Measurements from ENCODE around the gene CMIP. TPM values are rescaled to one million over a fixed set of nuclear protein-coding genes. Genes with fewer than 3 reads are reported as not detected.

The CMIP gene
- total RNA-seq, 1 experiment from 2014 or later = 25.7 TPM

GRCh38 chr16:81744385-81744784 lies 299.8 kb downstream of the CMIP start:
- H3K4me1 ChIP-seq (ENCODE audit: insufficient read depth, low read length) = no peaks in the 10 kb centered on the region
- no peak overlapping the region for H3K27ac ChIP-seq (ENCODE audit: low read length)
- H2AFZ ChIP-seq (ENCODE audit: low read length) = no peak overlapping the region
- TF ChIP-seq EZH2phosphoT487 (IDR thresholded peaks at IDR 0.05; ENCODE audit: borderline replicate concordance, low read length) (no peak), EZH2 (IDR thresholded peaks at IDR 0.05; ENCODE audit: low read length, unreplicated experiment) (no peak), CTCF (conservative IDR thresholded peaks at IDR 0.05; ENCODE audit: low read depth, low read length) (no peak)
- no peak overlapping the region for H3K9ac ChIP-seq (ENCODE audit: low read length)
- no peaks in the 10 kb centered on the region for H3K9me2 ChIP-seq (replicated peaks; ENCODE audit: low read length)
- DNase-seq (no peak), ATAC-seq (no peak)
- no peaks in the 10 kb centered on the region for H3K9me3 ChIP-seq (ENCODE audit: low read length)
- BruUV-seq (replicated peaks) = no TSS peak
- H4K20me1 ChIP-seq (ENCODE audit: low read length) = no peaks in the 10 kb centered on the region
- POLR2A ChIA-PET (ENCODE audit: unreplicated experiment) = no interaction called here
- no peaks in the 10 kb centered on the region for H3K27me3 ChIP-seq (ENCODE audit: low read length)
- intact Hi-C loops (cut with micrococcal nuclease) = no loop called here
- no peak overlapping the region for H3K4me3 ChIP-seq (ENCODE audit: low read length)
- no peaks in the 10 kb centered on the region for H3K79me2 ChIP-seq (ENCODE audit: low read length)
- no peaks in the 10 kb centered on the region for H3F3A ChIP-seq (ENCODE audit: low read length, unreplicated experiment)
- H3K4me2 ChIP-seq (ENCODE audit: low read length) = no peak overlapping the region
- no peaks in the 10 kb centered on the region for H3K36me3 ChIP-seq (ENCODE audit: low read depth, low read length)
- CTCF ChIA-PET = interaction anchor here (0.6 kb wide), 1 partner anchor 508 kb away, joined by 3 read pairs; no protein-coding TSS in a partner anchor

- no peaks in the 10 kb centered on the region for H3K36me3 ChIP-seq (ENCODE audit: low read depth, low read length)
- no peak overlapping the region for H3K4me3 ChIP-seq (ENCODE audit: low read length)
- H3K9me2 ChIP-seq (replicated peaks; ENCODE audit: low read length) = no peaks in the 10 kb centered on the region
- POLR2A ChIA-PET (ENCODE audit: unreplicated experiment) = no interaction called here
- H4K20me1 ChIP-seq (ENCODE audit: low read length) = no peaks in the 10 kb centered on the region
- no peak for ATAC-seq
- intact Hi-C loops (cut with micrococcal nuclease) = no loop called here
- no peaks in the 10 kb centered on the region for H3K79me2 ChIP-seq (ENCODE audit: low read length)
- H3K9me3 ChIP-seq (ENCODE audit: low read length) = no peaks in the 10 kb centered on the region
- H3F3A ChIP-seq (ENCODE audit: low read length, unreplicated experiment) = no peaks in the 10 kb centered on the region
- CTCF ChIA-PET = interaction anchor here (0.6 kb wide), 2 partner anchors 15 to 508 kb away, joined by 3 to 4 read pairs; no protein-coding TSS in a partner anchor
- no peak overlapping the region for H3K27ac ChIP-seq (ENCODE audit: low read length)
- no peak for TF ChIP-seq CTCF (conservative IDR thresholded peaks at IDR 0.05; ENCODE audit: low read depth, low read length)
- H3K4me1 ChIP-seq (ENCODE audit: insufficient read depth, low read length) = no peaks in the 10 kb centered on the region
- no TSS peak for BruUV-seq (replicated peaks)
- no peak overlapping the region for H3K4me2 ChIP-seq (ENCODE audit: low read length)
- no peak overlapping the region for H2AFZ ChIP-seq (ENCODE audit: low read length)
- no peak for DNase-seq
- H3K9ac ChIP-seq (ENCODE audit: low read length) = no peak overlapping the region
- no peaks in the 10 kb centered on the region for H3K27me3 ChIP-seq (ENCODE audit: low read length)
These were observed 300.3 kb downstream of the CMIP start for GRCh38 chr16:81744911-81745310.

GRCh38 chr16:81745704-81746558 lies 301.3 kb downstream of the CMIP start:
- ChIA-PET CTCF (interaction anchor here (0.6 kb wide), 1 partner anchor 16 kb away, joined by 4 read pairs; no protein-coding TSS in a partner anchor), POLR2A (ENCODE audit: unreplicated experiment) (no interaction called here)
- Histone ChIP-seq H3K9me3 (ENCODE audit: low read length) (no peaks in the 10 kb centered on the region), H3K36me3 (ENCODE audit: low read depth, low read length) (no peaks in the 10 kb centered on the region), H3K9me2 (replicated peaks; ENCODE audit: low read length) (no peaks in the 10 kb centered on the region), H4K20me1 (ENCODE audit: low read length) (no peaks in the 10 kb centered on the region), H3K79me2 (ENCODE audit: low read length) (no peaks in the 10 kb centered on the region), H3K27me3 (ENCODE audit: low read length) (no peaks in the 10 kb centered on the region), H3K27ac (ENCODE audit: low read length) (no peak overlapping the region), H2AFZ (ENCODE audit: low read length) (no peak overlapping the region), H3K9ac (ENCODE audit: low read length) (no peak overlapping the region), H3K4me1 (ENCODE audit: insufficient read depth, low read length) (no peaks in the 10 kb centered on the region), H3F3A (ENCODE audit: low read length, unreplicated experiment) (no peaks in the 10 kb centered on the region), H3K4me3 (ENCODE audit: low read length) (no peak overlapping the region), H3K4me2 (ENCODE audit: low read length) (no peak overlapping the region)
- intact Hi-C loops (cut with micrococcal nuclease) = no loop called here
- BruUV-seq (replicated peaks) = no TSS peak
- no peak for TF ChIP-seq EZH2phosphoT487 (IDR thresholded peaks at IDR 0.05; ENCODE audit: borderline replicate concordance, low read length)
- DNase-seq (no peak), ATAC-seq (no peak)
